ENCODE results near the gene CIB2.

- TF ChIP-seq CTCF (IDR thresholded peaks at IDR 0.05; ENCODE audit: poor library complexity) (no peak), EZH2phosphoT487 (IDR thresholded peaks at IDR 0.05; ENCODE audit: low read depth, severe bottlenecking, unreplicated experiment) (no peak), EZH2 (IDR thresholded peaks at IDR 0.05; ENCODE audit: borderline replicate concordance) (no peak)
Measured at GRCh38 chr15:78059110-78059839, 72.0 kb downstream of the CIB2 start.
